ENCODE measurements around the gene FBRS.
"Not testable (repeated sequence)": the region's sequence is repeated elsewhere in the genome, so short reads cannot be mapped to it uniquely, and the experiment has no call there.

Gene FBRS

DNA sequence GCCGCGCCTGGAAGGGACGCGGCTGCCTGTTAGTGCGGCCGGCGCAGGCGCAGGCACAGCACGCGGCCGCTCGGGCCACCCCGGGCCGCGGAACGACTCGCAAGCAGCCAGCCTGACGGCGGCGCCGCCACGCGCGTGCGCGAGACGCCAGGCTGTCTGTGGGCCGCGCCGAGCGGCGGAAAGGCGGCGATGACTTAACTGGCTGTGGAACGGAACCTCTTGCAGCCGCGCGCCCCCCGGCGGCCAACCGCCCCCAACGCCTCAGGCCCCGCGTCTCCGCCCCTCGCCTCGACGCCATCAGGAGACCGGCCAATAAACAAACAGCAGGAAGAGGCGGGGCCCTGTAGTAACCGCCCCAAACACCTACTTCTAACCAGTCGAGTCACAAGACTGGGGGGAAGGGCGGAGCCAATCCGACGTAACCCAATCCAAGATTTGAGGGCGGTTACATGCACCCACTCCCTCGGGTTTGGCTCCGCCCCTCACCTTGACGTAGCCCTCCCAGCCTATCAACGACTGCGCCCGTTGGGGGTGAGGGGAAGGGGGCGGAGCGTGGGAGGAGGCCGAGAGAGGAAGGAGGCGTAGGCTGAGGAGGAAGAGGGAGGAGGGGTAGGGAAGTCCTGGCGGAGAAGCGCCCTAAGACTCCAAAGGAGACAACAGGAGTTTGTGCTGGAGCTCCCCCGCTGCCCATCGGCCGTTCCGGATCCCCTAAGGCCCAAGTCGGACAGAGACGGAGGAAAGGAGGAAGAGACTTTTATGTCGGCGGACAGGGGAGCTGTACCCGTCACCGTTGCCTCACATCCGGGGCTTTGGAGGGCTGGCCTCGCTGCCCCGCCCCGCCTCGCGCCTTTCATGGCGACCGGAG lies at the start of gene FBRS:
TSS of gene FBRS (plus strand) at position 566 of the 865 bp plus-strand sequence. CDS start 1,088 bp downstream, outside the sequence.
- peak; percentile 94 for DNase-seq

DNA sequence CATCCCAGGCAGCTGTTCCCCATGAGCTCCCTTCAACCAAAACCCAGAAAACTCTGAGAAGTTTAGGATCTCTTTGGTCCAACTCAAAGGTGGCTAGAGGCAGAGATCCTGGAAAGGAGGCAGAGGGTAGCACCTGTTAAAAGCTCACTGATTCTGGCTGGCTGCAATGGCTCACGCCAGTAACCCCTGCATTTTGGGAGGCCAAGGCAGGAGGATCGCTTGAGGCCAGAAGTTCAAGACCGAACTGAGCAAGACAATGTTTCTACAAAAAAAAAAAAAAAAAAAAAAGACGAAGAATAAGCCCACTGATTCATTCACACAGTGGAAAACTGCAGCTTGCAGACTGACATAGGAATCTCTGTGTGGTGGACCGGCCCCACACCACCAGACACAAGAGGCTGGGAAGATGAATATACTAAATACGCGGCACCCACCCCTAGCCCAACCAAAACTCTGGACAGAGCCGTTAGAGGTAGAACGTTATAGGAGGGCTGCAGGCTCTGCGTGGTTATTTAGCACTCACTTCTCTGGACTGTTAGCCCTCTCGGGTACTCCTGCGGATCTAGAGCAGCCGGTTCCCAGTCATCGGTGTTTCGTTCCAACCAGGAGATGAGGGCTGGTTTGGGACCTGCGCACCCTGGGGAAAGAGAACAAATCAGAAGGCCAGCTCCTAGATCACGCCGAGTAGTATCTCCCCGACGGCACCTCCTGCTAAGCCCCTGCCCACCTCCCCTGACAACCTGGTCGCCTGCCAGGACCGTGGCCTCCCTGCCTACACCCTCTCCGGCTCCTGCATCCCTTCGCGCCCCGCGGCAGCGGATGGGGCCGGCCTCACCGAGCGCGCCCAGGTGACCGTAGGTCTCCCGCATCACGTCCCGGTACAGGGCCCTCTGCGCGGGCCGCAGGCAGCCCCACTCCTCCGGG lies 49.0 kb upstream of the FBRS start:
- no peak for DNase-seq

DNA sequence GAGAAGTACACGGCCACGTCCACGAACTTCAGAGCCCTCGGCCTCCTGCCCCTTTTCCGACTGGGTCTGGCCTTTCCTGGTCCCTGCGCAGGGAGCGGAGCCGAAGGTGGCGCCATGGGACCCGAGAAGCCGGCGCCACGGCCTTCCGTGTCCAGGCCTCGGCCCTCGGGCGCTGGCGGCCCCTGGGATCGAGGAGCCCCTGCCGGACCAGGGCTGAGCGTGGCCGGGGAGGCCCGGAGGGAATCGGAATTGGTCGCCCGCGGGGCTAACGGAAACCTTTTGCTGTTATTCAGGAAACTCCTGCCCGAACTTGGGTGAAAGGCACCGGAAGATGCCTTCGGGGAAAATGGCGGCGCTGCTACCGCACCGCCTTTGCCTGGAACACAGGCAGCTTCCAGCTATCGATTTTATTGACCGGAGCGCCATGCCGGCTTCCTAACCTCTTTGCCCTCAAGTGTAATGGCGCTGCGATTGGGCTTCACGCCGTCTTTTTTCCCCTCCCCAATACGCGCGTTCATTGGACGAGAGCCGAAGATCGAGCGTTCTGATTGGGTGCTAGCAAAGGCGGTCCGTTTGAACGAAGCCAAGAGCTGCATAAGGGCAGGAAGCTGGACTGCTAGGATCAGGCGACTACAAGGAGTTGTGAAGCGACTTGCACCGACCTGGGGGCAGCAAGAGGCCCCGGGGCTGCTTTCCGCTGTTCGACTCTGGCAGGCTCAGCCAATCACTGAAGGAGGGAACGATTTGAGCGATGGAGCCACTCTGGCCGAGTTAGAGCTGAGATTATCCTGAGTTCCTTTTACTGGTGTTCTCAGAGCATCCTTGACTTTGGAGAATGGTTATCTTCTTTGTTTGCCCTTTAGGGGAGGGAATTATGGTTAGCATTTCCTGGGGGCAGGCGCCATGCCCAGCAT lies 48.0 kb upstream of the FBRS start, which contains the start of gene ZNF689:
TSS of gene ZNF689 (minus strand) at position 464 of the 914 bp plus-strand sequence. CDS start at position 116, 348 bp downstream.
- peak; percentile 79 for DNase-seq

DNA sequence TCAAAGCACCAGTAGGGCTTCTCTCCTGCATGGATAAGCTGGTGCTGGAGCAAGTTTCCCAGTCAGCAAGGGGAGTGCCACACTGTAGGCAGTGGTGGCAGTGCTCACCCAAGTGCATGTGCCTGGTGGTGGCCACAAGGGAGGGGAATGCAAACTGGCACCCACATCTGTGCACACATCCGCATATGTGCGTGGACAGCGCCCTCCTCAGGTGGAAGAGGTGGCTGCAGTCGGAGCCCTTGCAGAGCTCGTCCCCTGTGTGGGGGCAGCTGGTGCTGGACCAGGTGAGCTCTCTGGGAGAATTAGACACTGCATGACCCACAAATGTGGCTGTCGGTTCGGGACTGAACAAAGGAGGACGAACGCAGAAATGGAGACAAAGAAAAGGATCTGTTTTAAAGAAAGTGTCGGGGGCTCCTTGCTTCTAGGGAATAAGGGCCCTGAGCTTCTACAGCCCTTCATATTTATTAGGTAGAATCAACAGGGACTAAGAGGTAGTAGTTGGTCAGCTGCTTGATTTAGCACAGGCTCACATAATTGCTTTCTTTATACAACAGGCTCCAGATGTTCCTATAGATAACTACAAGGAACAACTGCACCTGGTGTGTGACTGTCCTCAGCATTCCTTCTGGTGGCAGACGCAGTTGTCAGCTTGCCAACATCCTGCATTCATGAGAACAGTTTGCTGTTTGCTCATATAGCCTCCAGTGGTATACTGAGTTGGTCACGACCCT lies 42.7 kb upstream of the FBRS start:
- DNase-seq, result no peak

DNA sequence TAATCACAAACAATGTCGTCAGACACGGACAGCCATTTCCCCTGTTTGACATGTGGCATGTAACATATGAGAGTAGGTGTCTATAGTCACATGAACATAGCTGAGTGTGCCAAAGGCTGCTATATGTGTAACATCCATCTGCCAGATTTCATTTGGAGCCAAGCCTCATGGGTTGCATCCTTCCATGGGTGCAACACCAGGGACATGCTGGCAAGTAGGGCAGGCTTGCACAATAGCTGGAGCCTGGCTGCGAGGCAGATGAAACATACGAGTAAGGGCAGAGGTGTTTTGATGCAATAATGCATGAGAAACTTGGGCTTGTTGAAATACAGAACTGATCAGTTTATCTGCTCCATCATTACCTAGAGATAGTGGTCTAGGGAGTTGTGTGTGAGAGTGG lies 39.0 kb upstream of the FBRS start:
- DNase-seq, result no peak

DNA sequence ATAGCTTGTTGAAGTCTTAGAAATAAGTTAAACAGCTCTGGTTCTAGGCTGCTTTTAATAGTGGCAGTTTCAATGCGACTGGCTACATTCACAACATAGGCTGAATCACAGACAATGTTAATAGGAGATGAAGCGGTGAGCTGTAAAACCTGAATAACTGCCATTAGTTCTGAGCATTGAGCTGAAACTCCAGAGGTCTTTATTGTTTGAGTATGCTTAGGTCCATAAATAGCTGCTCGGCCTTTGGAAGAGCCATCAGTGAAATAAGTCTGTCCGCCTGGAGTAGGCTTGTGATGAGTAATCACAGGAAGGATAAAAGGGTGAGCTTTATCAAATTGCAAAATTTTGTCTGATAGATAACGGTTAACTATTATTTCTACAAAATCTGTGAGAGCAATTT lies 38.6 kb upstream of the FBRS start:
- no peak for DNase-seq

DNA sequence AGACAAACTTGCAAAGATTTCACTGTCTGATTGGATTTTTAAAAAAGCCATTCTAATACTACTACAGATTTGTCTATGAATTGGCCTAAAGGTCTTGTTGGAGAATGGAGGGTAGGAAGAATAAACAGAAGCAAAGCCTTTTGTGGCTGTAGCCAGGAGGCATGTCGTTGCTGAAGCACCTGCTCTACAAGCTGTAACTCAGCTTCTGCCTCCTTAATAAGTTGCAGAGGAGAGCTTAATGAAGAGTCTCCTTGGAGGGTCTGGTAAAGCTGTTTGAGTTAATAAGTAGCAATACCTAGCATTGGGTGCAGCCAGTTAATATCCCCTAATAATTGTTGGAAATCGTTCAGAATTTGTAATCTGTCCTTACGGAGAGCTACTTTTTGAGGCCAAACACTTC lies 38.1 kb upstream of the FBRS start:
- DNase-seq, result no peak

DNA sequence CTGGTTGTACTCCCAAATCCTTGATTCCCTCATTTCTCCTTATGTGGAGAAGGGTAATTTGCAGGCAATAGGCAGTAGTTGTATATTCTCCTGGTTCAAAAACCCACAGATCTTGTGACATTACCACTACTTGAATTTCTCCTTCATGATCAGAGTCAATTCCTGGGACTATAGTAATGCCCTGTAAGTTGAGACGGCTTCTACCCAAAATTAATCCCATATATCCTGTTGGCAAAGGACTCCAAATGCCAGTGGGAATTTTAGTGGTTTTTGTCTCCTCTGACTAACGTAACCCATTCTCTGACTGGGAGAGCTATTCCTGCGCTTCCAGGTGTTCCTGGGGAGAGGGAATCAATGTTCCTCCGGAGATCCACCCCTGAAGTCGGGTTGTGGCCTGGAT lies 36.5 kb upstream of the FBRS start:
- no peak for DNase-seq

DNA sequence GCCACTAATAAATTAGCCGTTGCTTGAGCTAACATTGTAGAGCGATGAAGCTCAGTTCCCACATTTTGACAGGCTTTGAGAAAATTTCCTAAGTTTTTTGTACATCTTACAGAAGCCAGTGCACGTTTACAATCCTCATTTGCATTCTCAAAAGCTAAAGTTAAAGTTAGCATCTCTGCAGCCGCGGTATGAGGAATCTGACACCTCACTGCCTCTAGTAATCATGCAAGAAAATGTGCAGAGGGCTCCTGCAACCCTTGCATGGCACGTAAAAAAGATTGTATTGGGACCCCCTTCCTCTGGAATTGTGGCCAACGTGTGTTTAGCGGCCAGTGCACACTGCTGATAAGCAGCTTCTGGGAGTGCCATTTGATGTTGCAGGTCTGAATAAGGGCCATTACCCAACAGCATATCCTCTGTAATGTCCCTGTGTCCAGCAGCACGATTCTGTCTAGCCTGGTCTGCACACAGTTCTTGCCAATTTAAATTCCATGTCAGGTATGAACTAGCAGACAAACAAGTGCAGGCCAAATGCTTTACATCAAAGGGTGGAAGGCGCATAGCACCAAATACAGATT lies 35.7 kb upstream of the FBRS start:
- no peak for DNase-seq

DNA sequence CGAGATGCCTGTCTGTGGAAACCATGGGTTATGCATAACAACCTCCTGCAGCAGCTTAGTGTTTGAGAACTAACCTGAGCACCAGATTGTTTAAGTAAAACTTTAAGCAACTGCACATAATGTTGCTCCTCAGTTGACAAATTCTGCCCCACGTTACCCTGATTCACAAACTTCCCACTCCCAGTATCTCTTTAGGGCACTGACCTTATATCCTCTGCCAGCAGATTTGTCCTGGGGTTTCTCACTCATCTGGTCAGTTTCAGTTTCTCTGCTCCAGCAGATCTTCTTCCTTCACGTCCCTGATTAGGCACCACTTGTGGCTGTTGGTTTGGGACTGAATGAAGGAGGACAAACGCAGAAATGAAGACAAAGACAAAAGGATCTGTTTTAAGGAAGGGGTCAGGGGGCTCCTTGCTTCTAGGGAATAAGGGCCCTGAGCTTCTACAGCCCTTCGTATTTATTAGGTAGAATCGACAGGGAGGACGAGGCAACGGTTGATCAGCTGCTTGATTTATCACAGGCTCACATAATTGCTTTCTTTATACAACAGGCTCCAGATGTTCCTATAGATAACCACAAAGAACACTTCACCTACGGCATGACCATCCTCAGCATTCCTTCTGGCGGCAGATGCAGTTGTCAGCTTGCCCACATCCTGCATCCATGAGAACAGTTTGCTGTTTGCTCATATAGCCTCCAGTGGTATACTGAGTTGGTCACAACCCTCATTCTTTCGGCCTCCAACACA lies 34.5 kb upstream of the FBRS start:
- DNase-seq, result no peak

DNA sequence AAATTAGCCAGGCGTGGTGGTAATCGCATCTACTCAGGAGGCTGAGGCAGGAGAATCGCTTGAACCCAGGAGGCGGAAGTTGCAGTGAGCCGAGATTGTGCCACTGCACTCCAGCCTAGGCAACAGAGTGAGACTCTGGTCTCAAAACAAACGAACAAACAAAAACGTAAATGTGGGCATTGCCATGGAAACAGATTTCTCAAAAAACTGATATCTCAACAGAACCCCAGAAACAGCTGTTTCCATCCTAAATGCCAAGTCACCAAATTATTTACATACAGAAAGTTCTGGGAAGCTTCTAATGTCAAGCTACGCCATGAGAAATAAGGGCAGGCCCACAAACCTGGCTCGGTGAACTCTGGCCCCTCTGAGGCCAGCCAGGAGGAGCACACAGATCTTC lies 32.0 kb upstream of the FBRS start:
- no peak for DNase-seq

DNA sequence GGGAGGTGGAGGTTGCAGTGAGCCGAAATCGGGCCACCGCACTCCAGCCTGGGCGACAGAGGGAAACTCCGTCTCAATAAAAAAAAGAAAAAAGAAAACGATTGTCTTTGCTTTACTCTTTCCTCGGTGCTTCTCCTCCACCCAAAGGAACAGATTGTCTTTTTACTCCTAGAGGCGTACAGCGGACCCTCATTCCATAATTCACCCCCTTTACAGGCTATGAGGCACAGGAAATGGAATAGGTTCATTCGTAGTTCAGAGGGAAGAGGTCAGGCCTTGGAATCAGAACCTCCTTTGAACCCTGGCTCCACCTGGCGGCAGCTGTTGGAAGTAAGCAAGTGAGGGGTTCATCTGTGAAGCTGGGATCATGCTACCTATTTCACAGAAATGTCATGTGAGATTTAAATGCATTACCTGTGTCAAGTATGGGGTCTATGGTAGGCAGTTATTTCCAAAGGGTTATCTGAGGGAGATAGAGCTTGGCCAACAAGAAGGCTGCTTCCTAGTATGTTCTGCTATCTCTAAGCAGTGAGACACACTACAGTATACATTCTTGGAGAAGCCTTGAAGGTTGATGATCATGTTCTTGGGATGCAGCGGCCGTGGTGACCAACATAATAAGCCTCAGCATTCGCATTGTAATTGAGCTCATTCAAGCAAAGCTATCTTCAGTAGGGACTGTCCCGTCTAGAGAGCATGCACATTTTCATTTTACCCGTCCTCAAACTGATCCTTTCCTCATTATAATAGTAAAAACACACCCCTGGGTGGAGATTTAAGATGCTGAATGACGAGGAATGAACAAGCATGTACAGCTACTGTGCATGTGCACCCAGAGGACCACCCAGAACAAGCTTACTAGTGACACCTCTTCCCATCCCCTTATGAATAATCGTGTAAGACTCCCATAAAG lies 29.3 kb upstream of the FBRS start:
- DNase-seq, result peak; percentile 23

DNA sequence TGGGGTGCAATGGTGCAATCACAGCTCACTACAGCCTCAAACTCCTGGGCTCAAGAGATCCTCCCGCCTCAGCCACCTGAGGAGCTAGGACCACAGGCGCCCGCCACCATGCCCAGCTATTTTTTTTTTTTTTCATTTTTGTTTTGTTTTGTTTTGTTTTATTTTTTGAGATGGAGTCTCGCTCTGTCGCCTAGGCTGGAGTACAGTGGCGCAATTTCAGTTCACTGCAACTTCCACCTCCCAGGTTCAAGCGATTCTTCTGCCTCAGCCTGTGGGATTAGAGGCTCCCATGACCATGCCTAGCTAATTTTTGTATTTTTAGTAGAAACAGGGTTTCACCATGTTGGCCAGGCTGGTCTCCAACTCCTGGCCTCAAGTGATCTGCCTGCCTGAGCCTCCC lies 25.8 kb upstream of the FBRS start:
- not testable (repeated sequence) for DNase-seq

DNA sequence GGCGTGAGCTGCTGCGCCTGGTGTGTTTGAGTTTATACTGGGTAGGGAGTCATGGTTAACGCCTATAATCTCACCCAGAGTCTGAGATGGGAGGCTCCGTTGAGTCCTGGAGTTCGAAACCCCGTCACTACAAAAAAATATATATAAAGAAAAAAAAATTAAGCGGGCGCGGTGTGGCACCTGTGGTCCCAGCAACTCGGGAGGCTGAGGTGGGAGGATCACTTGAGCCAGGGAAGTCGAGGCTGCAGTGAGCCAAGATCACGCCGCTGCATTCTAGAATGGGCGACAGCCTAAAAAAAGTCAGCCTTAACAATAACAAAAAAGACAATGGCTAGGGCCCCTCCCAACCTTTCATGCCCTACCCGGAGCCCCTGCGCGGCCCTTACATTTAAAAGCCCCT lies 24.7 kb upstream of the FBRS start:
- DNase-seq, result no peak

DNA sequence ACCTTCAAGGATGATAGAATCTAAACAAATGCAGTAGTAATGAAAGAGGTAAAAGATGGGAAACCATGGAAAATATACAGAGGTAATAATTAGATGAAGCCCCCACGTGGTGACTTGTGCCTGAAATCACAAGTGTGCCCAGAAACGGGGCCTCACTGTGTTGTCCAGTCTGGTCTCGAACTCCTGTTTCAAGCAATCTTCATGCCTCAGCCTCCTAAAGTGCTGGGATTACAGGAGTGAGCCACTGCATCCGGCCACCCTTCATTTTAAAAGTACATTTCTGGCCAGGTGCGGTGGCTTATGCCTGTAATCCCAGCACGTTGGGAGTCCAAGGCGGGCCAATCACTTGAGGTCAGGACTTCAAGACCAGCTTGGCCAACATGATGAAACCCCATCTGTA lies 21.6 kb upstream of the FBRS start:
- DNase-seq, result no peak

DNA sequence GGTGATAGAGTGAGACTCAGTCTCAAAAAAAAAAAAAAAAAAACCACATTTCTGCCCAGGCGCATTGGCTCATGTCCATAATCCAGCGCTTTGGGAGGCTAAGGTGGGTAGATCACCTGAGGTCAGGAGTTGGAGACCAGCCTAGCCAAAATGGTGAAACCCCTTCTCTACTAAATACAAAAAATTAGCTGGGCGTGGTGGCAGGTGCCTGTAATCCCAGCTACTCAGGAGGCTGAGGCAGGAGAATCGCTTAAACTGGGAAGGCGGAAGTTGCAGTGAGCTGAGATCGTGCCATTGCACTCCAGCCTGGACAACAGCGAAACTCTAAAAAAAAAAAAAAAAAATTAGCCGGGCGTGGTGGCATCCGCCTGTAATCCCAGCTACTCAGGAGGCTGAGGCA lies 21.1 kb upstream of the FBRS start:
- DNase-seq, result not testable (repeated sequence)

DNA sequence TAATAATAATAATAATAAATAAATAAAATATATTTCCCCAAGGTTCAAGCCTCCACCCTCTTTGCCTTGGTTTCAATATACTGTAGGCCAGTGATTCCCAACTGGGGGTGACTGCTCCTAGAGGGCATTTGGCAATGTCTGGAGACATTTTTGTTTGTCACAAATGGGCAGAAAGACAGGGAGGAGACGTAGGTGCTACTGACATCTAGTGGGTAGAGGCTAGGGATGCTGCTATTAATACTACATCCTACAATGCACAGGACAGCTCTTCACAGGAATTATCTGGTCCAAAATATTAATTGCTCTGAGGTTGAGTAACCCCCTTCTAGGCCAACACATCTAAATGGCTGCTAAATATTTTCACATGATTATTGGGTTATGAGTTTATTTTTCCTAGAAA lies 20.3 kb upstream of the FBRS start:
- no peak for DNase-seq

DNA sequence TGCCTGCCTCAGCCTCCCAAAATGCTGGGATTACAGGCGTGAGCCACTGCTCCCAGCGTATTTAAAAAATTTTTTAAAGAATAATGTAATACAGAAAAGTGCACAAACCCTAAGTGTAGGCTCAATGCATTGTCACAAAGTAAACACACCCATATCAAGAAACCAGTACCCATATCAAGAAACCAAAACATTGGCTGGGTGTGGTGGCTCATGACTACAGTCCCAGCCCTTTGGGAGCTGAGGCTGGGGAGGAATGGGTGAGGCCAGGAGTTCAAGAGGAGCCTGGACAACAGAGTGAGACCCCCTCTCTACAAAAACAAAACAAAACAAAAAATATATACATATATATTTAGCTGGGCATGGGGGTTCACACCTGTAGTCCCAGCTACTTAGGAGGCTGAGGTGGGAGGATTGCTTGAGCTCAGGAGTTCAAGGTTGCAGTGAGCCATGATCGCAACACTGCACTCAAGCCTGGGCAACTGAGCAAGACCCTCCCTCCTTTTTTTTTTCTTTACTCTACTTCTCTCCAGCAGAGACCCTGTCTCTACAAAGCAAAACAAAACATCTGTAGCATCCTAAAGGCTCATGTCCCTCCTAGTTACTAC lies 16.8 kb upstream of the FBRS start:
- no peak for DNase-seq

DNA sequence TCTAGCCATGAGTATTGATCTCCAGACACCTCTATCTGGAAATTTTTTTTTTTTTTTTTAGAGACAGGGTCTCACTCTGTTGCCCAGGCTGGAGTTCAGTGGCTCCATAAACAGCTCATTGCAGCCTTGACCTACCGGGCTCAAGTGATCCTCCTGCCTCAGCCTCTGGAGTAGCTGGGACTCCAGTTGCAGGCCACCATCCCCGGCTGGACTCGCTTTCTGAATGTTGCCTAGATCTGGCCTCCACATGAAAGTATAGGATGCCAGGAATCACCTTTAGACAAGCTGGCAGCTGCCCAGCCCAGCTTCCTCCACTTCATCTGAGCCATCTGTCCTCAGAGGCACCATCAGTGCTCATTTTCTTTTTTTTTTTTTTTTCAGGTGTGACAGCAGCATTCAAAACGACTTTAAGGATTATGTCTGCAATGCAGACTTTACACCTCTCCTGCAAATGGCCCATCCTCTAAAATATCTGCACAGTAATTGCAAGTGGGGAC lies 13.8 kb upstream of the FBRS start:
- no peak for DNase-seq
